ENCODE results near the gene HFE. TPM values are rescaled to one million over a fixed set of nuclear protein-coding genes. Genes with fewer than 3 reads are reported as not detected.

HFE gene
- total and polyA plus RNA-seq, 2 of the 13 experiments (the other 11 are each of a cell fraction or from before 2014, with no cell fraction given), result 3.7 to 6.3 TPM

- TF ChIP-seq, protein P1, sequence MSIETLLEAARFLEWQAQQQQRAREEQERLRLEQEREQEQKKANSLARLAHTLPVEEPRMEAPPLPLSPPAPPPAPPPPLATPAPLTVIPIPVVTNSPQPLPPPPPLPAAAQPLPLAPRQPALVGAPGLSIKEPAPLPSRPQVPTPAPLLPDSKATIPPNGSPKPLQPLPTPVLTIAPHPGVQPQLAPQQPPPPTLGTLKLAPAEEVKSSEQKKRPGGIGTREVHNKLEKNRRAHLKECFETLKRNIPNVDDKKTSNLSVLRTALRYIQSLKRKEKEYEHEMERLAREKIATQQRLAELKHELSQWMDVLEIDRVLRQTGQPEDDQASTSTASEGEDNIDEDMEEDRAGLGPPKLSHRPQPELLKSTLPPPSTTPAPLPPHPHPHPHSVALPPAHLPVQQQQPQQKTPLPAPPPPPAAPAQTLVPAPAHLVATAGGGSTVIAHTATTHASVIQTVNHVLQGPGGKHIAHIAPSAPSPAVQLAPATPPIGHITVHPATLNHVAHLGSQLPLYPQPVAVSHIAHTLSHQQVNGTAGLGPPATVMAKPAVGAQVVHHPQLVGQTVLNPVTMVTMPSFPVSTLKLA (IDR thresholded peaks at IDR 0.05), result peak; percentile 42; the same call in 1 of the 2 replicates
- peak; percentile 76; the same call in 1 of the 2 replicates for TF ChIP-seq ARID2 (CRISPR knock-in tag; IDR thresholded peaks at IDR 0.05; ENCODE audit: borderline replicate concordance)
- TF ChIP-seq ZNF333 (CRISPR knock-in tag; IDR thresholded peaks at IDR 0.05; ENCODE audit: borderline replicate concordance), result no peak
- no peak for TF ChIP-seq HNRNPL (IDR thresholded peaks at IDR 0.05; ENCODE audit: low read depth, low read length)
- TF ChIP-seq ZFP82 (CRISPR knock-in tag; IDR thresholded peaks at IDR 0.05; ENCODE audit: borderline replicate concordance), result 0 out of 2 replicates have a peak, but pooled peaks have one; percentile 64
- TF ChIP-seq KLF16 (CRISPR knock-in tag; IDR thresholded peaks at IDR 0.05), result peak in 1 of 2 experiments; percentile 1; a peak in 2 of 4 replicates
- TF ChIP-seq ZNF672 (CRISPR knock-in tag; IDR thresholded peaks at IDR 0.05), result no peak
- TF ChIP-seq ZNF567 (CRISPR knock-in tag; IDR thresholded peaks at IDR 0.05; ENCODE audit: borderline replicate concordance), result no peak; the same call in 1 of the 2 replicates
- no peak for TF ChIP-seq HNRNPLL (IDR thresholded peaks at IDR 0.05; ENCODE audit: low read depth, low read length, poor library complexity, severe bottlenecking)
- TF ChIP-seq MAFK (conservative IDR thresholded peaks at IDR 0.05 in 1 of 2, IDR thresholded peaks at IDR 0.05 in 1 of 2; ENCODE audit: low read length in 2 of 2), result peak in 1 of 2 experiments; percentile 28; a peak in 1 of 4 replicates
- TF ChIP-seq TRIM24 (CRISPR knock-in tag; IDR thresholded peaks at IDR 0.05), result no peak
- no peak for TF ChIP-seq ZNF484 (CRISPR knock-in tag; IDR thresholded peaks at IDR 0.05; ENCODE audit: borderline replicate concordance, low read depth)
- TF ChIP-seq, protein P2, sequence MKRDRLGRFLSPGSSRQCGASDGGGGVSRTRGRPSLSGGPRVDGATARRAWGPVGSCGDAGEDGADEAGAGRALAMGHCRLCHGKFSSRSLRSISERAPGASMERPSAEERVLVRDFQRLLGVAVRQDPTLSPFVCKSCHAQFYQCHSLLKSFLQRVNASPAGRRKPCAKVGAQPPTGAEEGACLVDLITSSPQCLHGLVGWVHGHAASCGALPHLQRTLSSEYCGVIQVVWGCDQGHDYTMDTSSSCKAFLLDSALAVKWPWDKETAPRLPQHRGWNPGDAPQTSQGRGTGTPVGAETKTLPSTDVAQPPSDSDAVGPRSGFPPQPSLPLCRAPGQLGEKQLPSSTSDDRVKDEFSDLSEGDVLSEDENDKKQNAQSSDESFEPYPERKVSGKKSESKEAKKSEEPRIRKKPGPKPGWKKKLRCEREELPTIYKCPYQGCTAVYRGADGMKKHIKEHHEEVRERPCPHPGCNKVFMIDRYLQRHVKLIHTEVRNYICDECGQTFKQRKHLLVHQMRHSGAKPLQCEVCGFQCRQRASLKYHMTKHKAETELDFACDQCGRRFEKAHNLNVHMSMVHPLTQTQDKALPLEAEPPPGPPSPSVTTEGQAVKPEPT (CRISPR knock-in tag; IDR thresholded peaks at IDR 0.05; ENCODE audit: low read depth), result no peak
- TF ChIP-seq, protein P3, sequence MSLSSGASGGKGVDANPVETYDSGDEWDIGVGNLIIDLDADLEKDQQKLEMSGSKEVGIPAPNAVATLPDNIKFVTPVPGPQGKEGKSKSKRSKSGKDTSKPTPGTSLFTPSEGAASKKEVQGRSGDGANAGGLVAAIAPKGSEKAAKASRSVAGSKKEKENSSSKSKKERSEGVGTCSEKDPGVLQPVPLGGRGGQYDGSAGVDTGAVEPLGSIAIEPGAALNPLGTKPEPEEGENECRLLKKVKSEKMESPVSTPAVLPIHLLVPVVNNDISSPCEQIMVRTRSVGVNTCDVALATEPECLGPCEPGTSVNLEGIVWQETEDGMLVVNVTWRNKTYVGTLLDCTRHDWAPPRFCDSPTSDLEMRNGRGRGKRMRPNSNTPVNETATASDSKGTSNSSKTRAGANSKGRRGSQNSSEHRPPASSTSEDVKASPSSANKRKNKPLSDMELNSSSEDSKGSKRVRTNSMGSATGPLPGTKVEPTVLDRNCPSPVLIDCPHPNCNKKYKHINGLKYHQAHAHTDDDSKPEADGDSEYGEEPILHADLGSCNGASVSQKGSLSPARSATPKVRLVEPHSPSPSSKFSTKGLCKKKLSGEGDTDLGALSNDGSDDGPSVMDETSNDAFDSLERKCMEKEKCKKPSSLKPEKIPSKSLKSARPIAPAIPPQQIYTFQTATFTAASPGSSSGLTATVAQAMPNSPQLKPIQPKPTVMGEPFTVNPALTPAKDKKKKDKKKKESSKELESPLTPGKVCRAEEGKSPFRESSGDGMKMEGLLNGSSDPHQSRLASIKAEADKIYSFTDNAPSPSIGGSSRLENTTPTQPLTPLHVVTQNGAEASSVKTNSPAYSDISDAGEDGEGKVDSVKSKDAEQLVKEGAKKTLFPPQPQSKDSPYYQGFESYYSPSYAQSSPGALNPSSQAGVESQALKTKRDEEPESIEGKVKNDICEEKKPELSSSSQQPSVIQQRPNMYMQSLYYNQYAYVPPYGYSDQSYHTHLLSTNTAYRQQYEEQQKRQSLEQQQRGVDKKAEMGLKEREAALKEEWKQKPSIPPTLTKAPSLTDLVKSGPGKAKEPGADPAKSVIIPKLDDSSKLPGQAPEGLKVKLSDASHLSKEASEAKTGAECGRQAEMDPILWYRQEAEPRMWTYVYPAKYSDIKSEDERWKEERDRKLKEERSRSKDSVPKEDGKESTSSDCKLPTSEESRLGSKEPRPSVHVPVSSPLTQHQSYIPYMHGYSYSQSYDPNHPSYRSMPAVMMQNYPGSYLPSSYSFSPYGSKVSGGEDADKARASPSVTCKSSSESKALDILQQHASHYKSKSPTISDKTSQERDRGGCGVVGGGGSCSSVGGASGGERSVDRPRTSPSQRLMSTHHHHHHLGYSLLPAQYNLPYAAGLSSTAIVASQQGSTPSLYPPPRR (CRISPR knock-in tag; IDR thresholded peaks at IDR 0.05; ENCODE audit: borderline replicate concordance), result no peak
- no peak for TF ChIP-seq NCOA5 (CRISPR knock-in tag; IDR thresholded peaks at IDR 0.05)
- no peak for TF ChIP-seq ZNF383 (CRISPR knock-in tag; IDR thresholded peaks at IDR 0.05; ENCODE audit: borderline replicate concordance)
- no peak; the same call in 1 of the 2 replicates for TF ChIP-seq TOPORS (CRISPR knock-in tag; IDR thresholded peaks at IDR 0.05)
- TF ChIP-seq THAP11 (CRISPR knock-in tag; IDR thresholded peaks at IDR 0.05), result peak; percentile 63; the same call in 1 of the 2 replicates
- TF ChIP-seq FOXK2 (IDR thresholded peaks at IDR 0.05), result peak; percentile 88
- TF ChIP-seq AGO1 (IDR thresholded peaks at IDR 0.05; ENCODE audit: low read depth, low read length, poor library complexity, severe bottlenecking), result no peak
Observed at GRCh38 chr6:26054781-26055718, 32.2 kb upstream of the HFE start (continued).
